ENCODE measurements around the gene TIE1.

TIE1 gene

GRCh38 chr1:43265431-43265830 lies 35.4 kb upstream of the TIE1 start:
- H3K4me1 ChIP-seq (ENCODE audit: low read length), result no peaks in the 10 kb centered on the region
- H3K9ac ChIP-seq (ENCODE audit: low read length), result no peak overlapping the region
- no peak overlapping the region for H3K4me2 ChIP-seq (ENCODE audit: low read length)
- H3K27ac ChIP-seq (ENCODE audit: low read length), result no peak overlapping the region
- no peaks in the 10 kb centered on the region for H4K20me1 ChIP-seq (ENCODE audit: insufficient read depth, low read length)
- no peaks in the 10 kb centered on the region for H3K27me3 ChIP-seq (ENCODE audit: low read depth, low read length)
- no peak for TF ChIP-seq CTCF (IDR thresholded peaks at IDR 0.05; ENCODE audit: low read depth, low read length)
- TF ChIP-seq EZH2phosphoT487 (IDR thresholded peaks at IDR 0.05; ENCODE audit: low read depth), result no peak
- H3K79me2 ChIP-seq (ENCODE audit: low read length), result no peaks in the 10 kb centered on the region
- no peak overlapping the region for H3K4me3 ChIP-seq (ENCODE audit: low read length)
- H2AFZ ChIP-seq (ENCODE audit: low read depth, low read length), result no peak overlapping the region
- H3K9me3 ChIP-seq (ENCODE audit: insufficient read depth, low read length), result no peaks in the 10 kb centered on the region
- no peaks in the 10 kb centered on the region for H3K36me3 ChIP-seq (replicated peaks; ENCODE audit: low read depth, low read length)

GRCh38 chr1:43266881-43267280 lies 33.9 kb upstream of the TIE1 start:
- Histone ChIP-seq H3K36me3 (replicated peaks; ENCODE audit: low read depth, low read length) (no peaks in the 10 kb centered on the region), H2AFZ (ENCODE audit: low read depth, low read length) (no peak overlapping the region), H3K4me3 (ENCODE audit: low read length) (no peak overlapping the region), H3K9ac (ENCODE audit: low read length) (no peak overlapping the region), H3K79me2 (ENCODE audit: low read length) (no peaks in the 10 kb centered on the region), H3K27me3 (ENCODE audit: low read depth, low read length) (no peaks in the 10 kb centered on the region), H3K27ac (ENCODE audit: low read length) (no peak overlapping the region), H3K4me1 (ENCODE audit: low read length) (no peaks in the 10 kb centered on the region), H3K9me3 (ENCODE audit: insufficient read depth, low read length) (no peaks in the 10 kb centered on the region), H3K4me2 (ENCODE audit: low read length) (no peak overlapping the region), H4K20me1 (ENCODE audit: insufficient read depth, low read length) (no peaks in the 10 kb centered on the region)
- no peak for TF ChIP-seq CTCF (IDR thresholded peaks at IDR 0.05; ENCODE audit: low read depth, low read length)
- TF ChIP-seq EZH2phosphoT487 (IDR thresholded peaks at IDR 0.05; ENCODE audit: low read depth), result no peak

DNA sequence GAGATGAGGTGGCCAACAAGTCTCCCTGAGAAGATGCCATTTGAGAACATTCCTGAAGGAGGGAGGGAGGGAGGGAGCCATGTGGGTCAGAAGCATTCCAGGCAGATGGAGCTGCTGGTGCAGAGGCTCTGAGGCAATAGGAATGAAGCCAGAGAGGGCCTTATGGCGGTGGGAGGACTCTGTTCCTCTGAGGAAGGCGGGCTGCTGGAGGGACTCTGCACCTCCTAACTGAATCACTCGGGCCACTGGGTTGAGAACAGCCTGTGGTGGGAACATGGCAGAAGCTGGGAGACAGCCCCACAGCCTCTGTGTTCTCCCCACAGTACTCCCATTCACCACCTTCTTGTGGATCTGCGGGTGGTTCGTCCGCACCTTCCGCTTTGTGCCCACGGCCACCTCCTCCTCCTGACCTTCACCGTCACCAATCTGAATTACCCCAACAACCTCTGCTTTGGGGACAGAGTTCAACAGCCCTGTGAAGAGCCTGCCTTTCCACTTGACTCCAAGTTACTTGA lies 33.4 kb upstream of the TIE1 start:
- no peak overlapping the region for H3K9ac ChIP-seq (ENCODE audit: low read length)
- no peaks in the 10 kb centered on the region for H3K79me2 ChIP-seq (ENCODE audit: low read length)
- H4K20me1 ChIP-seq (ENCODE audit: insufficient read depth, low read length), result no peaks in the 10 kb centered on the region
- no peaks in the 10 kb centered on the region for H3K27me3 ChIP-seq (ENCODE audit: low read depth, low read length)
- H3K4me1 ChIP-seq (ENCODE audit: low read length), result no peaks in the 10 kb centered on the region
- no peaks in the 10 kb centered on the region for H3K9me3 ChIP-seq (ENCODE audit: insufficient read depth, low read length)
- H3K4me3 ChIP-seq (ENCODE audit: low read length), result no peak overlapping the region
- TF ChIP-seq EZH2phosphoT487 (IDR thresholded peaks at IDR 0.05; ENCODE audit: low read depth), result no peak
- TF ChIP-seq CTCF (IDR thresholded peaks at IDR 0.05; ENCODE audit: low read depth, low read length), result no peak
- H2AFZ ChIP-seq (ENCODE audit: low read depth, low read length), result no peak overlapping the region
- no peak overlapping the region for H3K4me2 ChIP-seq (ENCODE audit: low read length)
- no peaks in the 10 kb centered on the region for H3K36me3 ChIP-seq (replicated peaks; ENCODE audit: low read depth, low read length)
- H3K27ac ChIP-seq (ENCODE audit: low read length), result no peak overlapping the region

GRCh38 chr1:43267818-43268425 lies 32.9 kb upstream of the TIE1 start:
- Histone ChIP-seq H3K79me2 (ENCODE audit: low read length) (no peaks in the 10 kb centered on the region), H3K27me3 (ENCODE audit: low read depth, low read length) (no peaks in the 10 kb centered on the region), H2AFZ (ENCODE audit: low read depth, low read length) (no peak overlapping the region), H3K9me3 (ENCODE audit: insufficient read depth, low read length) (no peaks in the 10 kb centered on the region), H3K4me2 (ENCODE audit: low read length) (no peak overlapping the region), H3K27ac (ENCODE audit: low read length) (no peak overlapping the region), H3K4me3 (ENCODE audit: low read length) (no peak overlapping the region), H3K36me3 (replicated peaks; ENCODE audit: low read depth, low read length) (no peaks in the 10 kb centered on the region), H4K20me1 (ENCODE audit: insufficient read depth, low read length) (no peaks in the 10 kb centered on the region), H3K9ac (ENCODE audit: low read length) (no peak overlapping the region), H3K4me1 (ENCODE audit: low read length) (no peaks in the 10 kb centered on the region)
- TF ChIP-seq EZH2phosphoT487 (IDR thresholded peaks at IDR 0.05; ENCODE audit: low read depth), result no peak
- TF ChIP-seq CTCF (IDR thresholded peaks at IDR 0.05; ENCODE audit: low read depth, low read length), result no peak

Measured in OCI-LY3 (cell line).